GM23338 (cell line): Measurements from ENCODE around the gene TLCD5. TPM values are rescaled to one million over a fixed set of nuclear protein-coding genes. Genes with fewer than 3 reads are reported as not detected.
A peak's percentile ranks its signal among the peaks of the same experiment; 100 is the strongest.

ENCODE experiments used
- ATAC-seq: fragments of 200-7000 bp; cut with Tn5 transposase; 3 replicates; pipeline ENCODE4 v1.9.1; 2020
- DNase-seq: peaks from one replicate; pipeline ENCODE4 v3.0.0-alpha.2; 2015; ENCODE audit warnings: low spot score
- H2AFZ ChIP-seq: fragments of 200-600 bp; sonication (generic); 2 replicates; pipeline ENCODE4 v1.8.0; 2016; ENCODE audit warnings: antibody characterized with exemption, mild to moderate bottlenecking, moderate library complexity
- H3F3A ChIP-seq: fragments of 200-600 bp; sonication (generic); replicated peaks from 2 replicates; pipeline ENCODE4 v1.8.0; 2017; ENCODE audit warnings: antibody characterized with exemption, mixed run types, low read depth
- H3K27ac ChIP-seq: fragments of 200-600 bp; sonication (generic); 2 replicates; pipeline ENCODE4 v1.6.1; 2016; ENCODE audit warnings: low read depth
- H3K27me3 ChIP-seq: fragments of 200-600 bp; sonication (generic); 2 replicates; pipeline ENCODE4 v1.8.0; 2016; ENCODE audit warnings: mild to moderate bottlenecking, mixed run types, moderate library complexity; ENCODE audit not compliant: insufficient read depth
- H3K36me3 ChIP-seq: fragments of 200-600 bp; sonication (generic); 2 replicates; pipeline ENCODE4 v1.8.0; 2016; ENCODE audit warnings: mild to moderate bottlenecking; ENCODE audit not compliant: insufficient read depth
- H3K4me1 ChIP-seq: fragments of 200-600 bp; sonication (generic); 2 replicates; pipeline ENCODE4 v1.8.0; 2016; ENCODE audit warnings: mild to moderate bottlenecking, moderate library complexity; ENCODE audit not compliant: insufficient read depth
- H3K4me2 ChIP-seq: fragments of 200-600 bp; sonication (generic); 2 replicates; pipeline ENCODE4 v1.7.1; 2017; ENCODE audit warnings: mixed run types
- H3K4me3 ChIP-seq: fragments of 200-600 bp; sonication (generic); 2 replicates; pipeline ENCODE4 v1.6.1; 2016; ENCODE audit warnings: mixed run types
- H3K79me2 ChIP-seq: fragments of 200-600 bp; sonication (generic); replicated peaks from 2 replicates; pipeline ENCODE4 v1.8.0; 2017; ENCODE audit warnings: mild to moderate bottlenecking; ENCODE audit not compliant: insufficient read depth
- H3K9me2 ChIP-seq: fragments of 200-600 bp; sonication (generic); 2 replicates; pipeline ENCODE4 v1.8.0; 2017; ENCODE audit not compliant: insufficient read depth
- H4K20me1 ChIP-seq: fragments of 200-600 bp; sonication (generic); replicated peaks from 2 replicates; pipeline ENCODE4 v1.8.0; 2017; ENCODE audit warnings: mild to moderate bottlenecking; ENCODE audit not compliant: insufficient read depth
- H3K27ac Mint-ChIP-seq: 2 replicates; pipeline ENCODE4 v1.8.0; 2020; ENCODE audit warnings: inconsistent platforms, mild to moderate bottlenecking, moderate library complexity, mixed read lengths
- H3K27me3 Mint-ChIP-seq: 3 replicates; pipeline ENCODE4 v1.8.0; 2022; ENCODE audit warnings: low read depth, mild to moderate bottlenecking, moderate library complexity, mixed read lengths, inconsistent platforms; ENCODE audit not compliant: insufficient read depth, poor library complexity
- H3K36me3 Mint-ChIP-seq: 3 replicates; pipeline ENCODE4 v1.8.0; 2021; ENCODE audit warnings: low read depth, mild to moderate bottlenecking, inconsistent platforms, moderate library complexity, mixed read lengths
- H3K4me1 Mint-ChIP-seq: 3 replicates; pipeline ENCODE4 v1.8.0; 2020; ENCODE audit warnings: mild to moderate bottlenecking, inconsistent platforms, mixed read lengths
- H3K4me3 Mint-ChIP-seq: 3 replicates; pipeline ENCODE4 v1.8.0; 2021; ENCODE audit warnings: moderate library complexity, mild to moderate bottlenecking, inconsistent platforms, mixed read lengths
- H3K9me3 Mint-ChIP-seq: 3 replicates; pipeline ENCODE4 v1.8.0; 2020; ENCODE audit warnings: moderate library complexity, mild to moderate bottlenecking, inconsistent platforms, mixed read lengths
- CREB1 ChIP-seq: fragments of 250-450 bp; sonication (Bioruptor Pico); IDR thresholded peaks from 2 replicates; pipeline ENCODE4 v1.5.0; 2020; ENCODE audit warnings: low read depth, mild to moderate bottlenecking, moderate library complexity
- EZH2 ChIP-seq: fragments of 200-600 bp; sonication (generic); IDR thresholded peaks from one replicate; pipeline ENCODE4 v1.8.0; 2017; ENCODE audit warnings: antibody characterized with exemption, mild to moderate bottlenecking, low read depth; ENCODE audit not compliant: unreplicated experiment
- EZH2phosphoT487 ChIP-seq: fragments of 200-600 bp; sonication (generic); IDR thresholded peaks from one replicate; pipeline ENCODE4 v1.8.1; 2018; ENCODE audit warnings: antibody characterized with exemption; ENCODE audit not compliant: unreplicated experiment
- JUNB ChIP-seq: IDR thresholded peaks from one replicate; pipeline ENCODE4 v1.6.1; 2016; ENCODE audit warnings: antibody characterized with exemption; ENCODE audit not compliant: unreplicated experiment
- NANOG ChIP-seq: IDR thresholded peaks from 2 replicates; pipeline ENCODE4 v1.6.1; 2016; ENCODE audit warnings: antibody characterized with exemption, borderline replicate concordance
- POLR2AphosphoS5 ChIP-seq: IDR thresholded peaks from 2 replicates; pipeline ENCODE4 v1.6.1; 2016; ENCODE audit warnings: antibody characterized with exemption, low read depth
- STAT1 ChIP-seq: IDR thresholded peaks from one replicate; pipeline ENCODE4 v1.6.1; 2016; ENCODE audit warnings: antibody characterized with exemption; ENCODE audit not compliant: unreplicated experiment
- ZNF114 ChIP-seq: fragments of 250-450 bp; sonication (Bioruptor Pico); IDR thresholded peaks from 2 replicates; pipeline ENCODE4 v1.5.0; 2020; ENCODE audit warnings: mild to moderate bottlenecking, moderate library complexity
- ZNF331 ChIP-seq: fragments of 250-450 bp; sonication (Bioruptor Pico); IDR thresholded peaks from 2 replicates; pipeline ENCODE4 v1.5.0; 2020; ENCODE audit warnings: low read depth, mild to moderate bottlenecking, moderate library complexity
- polyA plus RNA-seq: library from polyadenylated mRNA; unstranded; fragments of >200 nt; fragmentation: Nextera tagmentation; extraction: Ambion mirVana; gene quantifications from 2 replicates; pipeline ENCODE4 v1.2.1, GENCODE V29; 2016
- total RNA-seq: library from RNA; depleted of rRNA; stranded (reverse); fragments of >200 nt; shearing (Covaris generic); gene quantifications from 2 replicates; pipeline ENCODE4 v1.2.3, GENCODE V29; 2014
- TF ChIP-seq, protein P1 (sequence below), 2 experiments: fragments of 200-600 bp in 1 of 2; sonication (generic) in 1 of 2; conservative IDR thresholded peaks; 2 replicates each; pipeline versions ENCODE4 v1.5.1 to v1.6.1; 2016 to 2017; ENCODE audit warnings: antibody characterized with exemption in 2 of 2, low read depth in 2 of 2, mild to moderate bottlenecking in 2 of 2, moderate library complexity in 1 of 2
- TF ChIP-seq, protein P2 (sequence below): IDR thresholded peaks from 2 replicates; pipeline ENCODE4 v1.6.1; 2016; ENCODE audit warnings: antibody characterized with exemption
- TF ChIP-seq, protein P3 (sequence below): IDR thresholded peaks from one replicate; pipeline ENCODE4 v1.6.1; 2018; ENCODE audit warnings: antibody characterized with exemption; ENCODE audit not compliant: unreplicated experiment
- TF ChIP-seq, protein P4 (sequence below): fragments of 250-450 bp; sonication (Bioruptor Pico); IDR thresholded peaks from 2 replicates; pipeline ENCODE4 v1.5.0; 2020; ENCODE audit warnings: mild to moderate bottlenecking, moderate library complexity

The TLCD5 gene
- total and polyA plus RNA-seq, 2 experiments from 2014 or later: 5.2 to 10.0 TPM

DNA sequence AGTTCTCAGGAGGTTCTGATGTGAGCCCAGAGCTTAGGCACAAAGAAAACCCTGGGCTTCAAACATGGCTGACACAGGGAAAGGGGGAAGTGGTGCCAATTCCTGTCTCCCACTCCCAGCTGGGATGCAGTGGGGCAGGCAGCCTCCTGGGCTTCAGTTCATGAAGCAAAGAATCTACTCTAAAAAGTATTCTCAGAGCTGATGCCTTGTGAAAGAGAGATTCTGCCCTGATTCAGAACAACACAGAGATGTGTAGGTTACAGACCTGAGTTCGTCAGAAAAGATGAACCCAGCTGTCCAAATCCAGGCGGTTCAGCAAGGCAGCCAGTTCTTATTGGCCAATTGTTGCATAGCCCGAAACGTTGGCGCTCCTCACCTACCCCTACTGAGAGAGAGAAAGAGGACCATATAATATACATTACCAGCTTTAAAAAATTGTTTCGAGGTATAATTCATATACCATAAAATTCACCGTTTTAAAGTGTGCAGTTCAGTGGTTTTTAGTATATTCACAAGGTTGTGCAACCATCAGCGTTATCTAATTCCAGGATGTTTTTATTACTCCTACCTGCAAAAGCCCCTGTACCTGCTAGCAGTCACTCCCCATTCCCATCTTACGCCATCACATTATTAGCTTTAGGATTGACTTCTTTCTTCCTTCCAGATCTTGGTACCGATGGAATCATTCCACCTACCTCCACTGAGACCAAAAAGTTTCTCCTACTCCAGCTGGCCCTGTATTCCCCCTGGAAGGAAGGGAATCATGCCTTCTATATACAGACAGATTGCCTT is 7.2 kb upstream of the TLCD5 start:
- Histone ChIP-seq H4K20me1 (no peaks in the 10 kb centered on the region), H2AFZ (peak overlapping the region; percentile 97), H3F3A (no peaks in the 10 kb centered on the region), H3K4me2 (peak overlapping the region; percentile 75; the same call in 1 of the 2 replicates), H3K4me3 (0 out of 2 replicates have a peak overlapping the region, but pooled peaks have one; percentile 49), H3K4me1 (peaks cover 18% of the 10 kb centered on the region), H3K9me2 (no peaks in the 10 kb centered on the region), H3K27me3 (no peaks in the 10 kb centered on the region), H3K36me3 (no peaks in the 10 kb centered on the region), H3K27ac (no peak overlapping the region), H3K79me2 (no peaks in the 10 kb centered on the region)
- ATAC-seq (no peak), DNase-seq (no peak)
- Mint-ChIP-seq H3K4me1 (peaks cover 10% of the 10 kb centered on the region), H3K27me3 (no peaks in the 10 kb centered on the region), H3K4me3 (no peak overlapping the region), H3K36me3 (no peaks in the 10 kb centered on the region), H3K9me3 (no peaks in the 10 kb centered on the region), H3K27ac (no peak overlapping the region)
- no peak for TF ChIP-seq EZH2
- TF ChIP-seq STAT1: no peak
- no peak for TF ChIP-seq CREB1 (CRISPR knock-in tag)
- TF ChIP-seq, protein P1, sequence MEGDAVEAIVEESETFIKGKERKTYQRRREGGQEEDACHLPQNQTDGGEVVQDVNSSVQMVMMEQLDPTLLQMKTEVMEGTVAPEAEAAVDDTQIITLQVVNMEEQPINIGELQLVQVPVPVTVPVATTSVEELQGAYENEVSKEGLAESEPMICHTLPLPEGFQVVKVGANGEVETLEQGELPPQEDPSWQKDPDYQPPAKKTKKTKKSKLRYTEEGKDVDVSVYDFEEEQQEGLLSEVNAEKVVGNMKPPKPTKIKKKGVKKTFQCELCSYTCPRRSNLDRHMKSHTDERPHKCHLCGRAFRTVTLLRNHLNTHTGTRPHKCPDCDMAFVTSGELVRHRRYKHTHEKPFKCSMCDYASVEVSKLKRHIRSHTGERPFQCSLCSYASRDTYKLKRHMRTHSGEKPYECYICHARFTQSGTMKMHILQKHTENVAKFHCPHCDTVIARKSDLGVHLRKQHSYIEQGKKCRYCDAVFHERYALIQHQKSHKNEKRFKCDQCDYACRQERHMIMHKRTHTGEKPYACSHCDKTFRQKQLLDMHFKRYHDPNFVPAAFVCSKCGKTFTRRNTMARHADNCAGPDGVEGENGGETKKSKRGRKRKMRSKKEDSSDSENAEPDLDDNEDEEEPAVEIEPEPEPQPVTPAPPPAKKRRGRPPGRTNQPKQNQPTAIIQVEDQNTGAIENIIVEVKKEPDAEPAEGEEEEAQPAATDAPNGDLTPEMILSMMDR (conservative IDR thresholded peaks at IDR 0.05; ENCODE audit: low read depth in 2 of 2): no peak
- no peak for TF ChIP-seq JUNB
- TF ChIP-seq, protein P2, sequence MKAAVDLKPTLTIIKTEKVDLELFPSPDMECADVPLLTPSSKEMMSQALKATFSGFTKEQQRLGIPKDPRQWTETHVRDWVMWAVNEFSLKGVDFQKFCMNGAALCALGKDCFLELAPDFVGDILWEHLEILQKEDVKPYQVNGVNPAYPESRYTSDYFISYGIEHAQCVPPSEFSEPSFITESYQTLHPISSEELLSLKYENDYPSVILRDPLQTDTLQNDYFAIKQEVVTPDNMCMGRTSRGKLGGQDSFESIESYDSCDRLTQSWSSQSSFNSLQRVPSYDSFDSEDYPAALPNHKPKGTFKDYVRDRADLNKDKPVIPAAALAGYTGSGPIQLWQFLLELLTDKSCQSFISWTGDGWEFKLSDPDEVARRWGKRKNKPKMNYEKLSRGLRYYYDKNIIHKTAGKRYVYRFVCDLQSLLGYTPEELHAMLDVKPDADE: no peak
- no peak for TF ChIP-seq EZH2phosphoT487
- TF ChIP-seq, protein P3, sequence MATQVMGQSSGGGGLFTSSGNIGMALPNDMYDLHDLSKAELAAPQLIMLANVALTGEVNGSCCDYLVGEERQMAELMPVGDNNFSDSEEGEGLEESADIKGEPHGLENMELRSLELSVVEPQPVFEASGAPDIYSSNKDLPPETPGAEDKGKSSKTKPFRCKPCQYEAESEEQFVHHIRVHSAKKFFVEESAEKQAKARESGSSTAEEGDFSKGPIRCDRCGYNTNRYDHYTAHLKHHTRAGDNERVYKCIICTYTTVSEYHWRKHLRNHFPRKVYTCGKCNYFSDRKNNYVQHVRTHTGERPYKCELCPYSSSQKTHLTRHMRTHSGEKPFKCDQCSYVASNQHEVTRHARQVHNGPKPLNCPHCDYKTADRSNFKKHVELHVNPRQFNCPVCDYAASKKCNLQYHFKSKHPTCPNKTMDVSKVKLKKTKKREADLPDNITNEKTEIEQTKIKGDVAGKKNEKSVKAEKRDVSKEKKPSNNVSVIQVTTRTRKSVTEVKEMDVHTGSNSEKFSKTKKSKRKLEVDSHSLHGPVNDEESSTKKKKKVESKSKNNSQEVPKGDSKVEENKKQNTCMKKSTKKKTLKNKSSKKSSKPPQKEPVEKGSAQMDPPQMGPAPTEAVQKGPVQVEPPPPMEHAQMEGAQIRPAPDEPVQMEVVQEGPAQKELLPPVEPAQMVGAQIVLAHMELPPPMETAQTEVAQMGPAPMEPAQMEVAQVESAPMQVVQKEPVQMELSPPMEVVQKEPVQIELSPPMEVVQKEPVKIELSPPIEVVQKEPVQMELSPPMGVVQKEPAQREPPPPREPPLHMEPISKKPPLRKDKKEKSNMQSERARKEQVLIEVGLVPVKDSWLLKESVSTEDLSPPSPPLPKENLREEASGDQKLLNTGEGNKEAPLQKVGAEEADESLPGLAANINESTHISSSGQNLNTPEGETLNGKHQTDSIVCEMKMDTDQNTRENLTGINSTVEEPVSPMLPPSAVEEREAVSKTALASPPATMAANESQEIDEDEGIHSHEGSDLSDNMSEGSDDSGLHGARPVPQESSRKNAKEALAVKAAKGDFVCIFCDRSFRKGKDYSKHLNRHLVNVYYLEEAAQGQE: no peak
- no peak for TF ChIP-seq ZNF331 (CRISPR knock-in tag)
- no peak for TF ChIP-seq ZNF114 (CRISPR knock-in tag)
- TF ChIP-seq POLR2AphosphoS5: no peak
- no peak for TF ChIP-seq NANOG
- TF ChIP-seq, protein P4, sequence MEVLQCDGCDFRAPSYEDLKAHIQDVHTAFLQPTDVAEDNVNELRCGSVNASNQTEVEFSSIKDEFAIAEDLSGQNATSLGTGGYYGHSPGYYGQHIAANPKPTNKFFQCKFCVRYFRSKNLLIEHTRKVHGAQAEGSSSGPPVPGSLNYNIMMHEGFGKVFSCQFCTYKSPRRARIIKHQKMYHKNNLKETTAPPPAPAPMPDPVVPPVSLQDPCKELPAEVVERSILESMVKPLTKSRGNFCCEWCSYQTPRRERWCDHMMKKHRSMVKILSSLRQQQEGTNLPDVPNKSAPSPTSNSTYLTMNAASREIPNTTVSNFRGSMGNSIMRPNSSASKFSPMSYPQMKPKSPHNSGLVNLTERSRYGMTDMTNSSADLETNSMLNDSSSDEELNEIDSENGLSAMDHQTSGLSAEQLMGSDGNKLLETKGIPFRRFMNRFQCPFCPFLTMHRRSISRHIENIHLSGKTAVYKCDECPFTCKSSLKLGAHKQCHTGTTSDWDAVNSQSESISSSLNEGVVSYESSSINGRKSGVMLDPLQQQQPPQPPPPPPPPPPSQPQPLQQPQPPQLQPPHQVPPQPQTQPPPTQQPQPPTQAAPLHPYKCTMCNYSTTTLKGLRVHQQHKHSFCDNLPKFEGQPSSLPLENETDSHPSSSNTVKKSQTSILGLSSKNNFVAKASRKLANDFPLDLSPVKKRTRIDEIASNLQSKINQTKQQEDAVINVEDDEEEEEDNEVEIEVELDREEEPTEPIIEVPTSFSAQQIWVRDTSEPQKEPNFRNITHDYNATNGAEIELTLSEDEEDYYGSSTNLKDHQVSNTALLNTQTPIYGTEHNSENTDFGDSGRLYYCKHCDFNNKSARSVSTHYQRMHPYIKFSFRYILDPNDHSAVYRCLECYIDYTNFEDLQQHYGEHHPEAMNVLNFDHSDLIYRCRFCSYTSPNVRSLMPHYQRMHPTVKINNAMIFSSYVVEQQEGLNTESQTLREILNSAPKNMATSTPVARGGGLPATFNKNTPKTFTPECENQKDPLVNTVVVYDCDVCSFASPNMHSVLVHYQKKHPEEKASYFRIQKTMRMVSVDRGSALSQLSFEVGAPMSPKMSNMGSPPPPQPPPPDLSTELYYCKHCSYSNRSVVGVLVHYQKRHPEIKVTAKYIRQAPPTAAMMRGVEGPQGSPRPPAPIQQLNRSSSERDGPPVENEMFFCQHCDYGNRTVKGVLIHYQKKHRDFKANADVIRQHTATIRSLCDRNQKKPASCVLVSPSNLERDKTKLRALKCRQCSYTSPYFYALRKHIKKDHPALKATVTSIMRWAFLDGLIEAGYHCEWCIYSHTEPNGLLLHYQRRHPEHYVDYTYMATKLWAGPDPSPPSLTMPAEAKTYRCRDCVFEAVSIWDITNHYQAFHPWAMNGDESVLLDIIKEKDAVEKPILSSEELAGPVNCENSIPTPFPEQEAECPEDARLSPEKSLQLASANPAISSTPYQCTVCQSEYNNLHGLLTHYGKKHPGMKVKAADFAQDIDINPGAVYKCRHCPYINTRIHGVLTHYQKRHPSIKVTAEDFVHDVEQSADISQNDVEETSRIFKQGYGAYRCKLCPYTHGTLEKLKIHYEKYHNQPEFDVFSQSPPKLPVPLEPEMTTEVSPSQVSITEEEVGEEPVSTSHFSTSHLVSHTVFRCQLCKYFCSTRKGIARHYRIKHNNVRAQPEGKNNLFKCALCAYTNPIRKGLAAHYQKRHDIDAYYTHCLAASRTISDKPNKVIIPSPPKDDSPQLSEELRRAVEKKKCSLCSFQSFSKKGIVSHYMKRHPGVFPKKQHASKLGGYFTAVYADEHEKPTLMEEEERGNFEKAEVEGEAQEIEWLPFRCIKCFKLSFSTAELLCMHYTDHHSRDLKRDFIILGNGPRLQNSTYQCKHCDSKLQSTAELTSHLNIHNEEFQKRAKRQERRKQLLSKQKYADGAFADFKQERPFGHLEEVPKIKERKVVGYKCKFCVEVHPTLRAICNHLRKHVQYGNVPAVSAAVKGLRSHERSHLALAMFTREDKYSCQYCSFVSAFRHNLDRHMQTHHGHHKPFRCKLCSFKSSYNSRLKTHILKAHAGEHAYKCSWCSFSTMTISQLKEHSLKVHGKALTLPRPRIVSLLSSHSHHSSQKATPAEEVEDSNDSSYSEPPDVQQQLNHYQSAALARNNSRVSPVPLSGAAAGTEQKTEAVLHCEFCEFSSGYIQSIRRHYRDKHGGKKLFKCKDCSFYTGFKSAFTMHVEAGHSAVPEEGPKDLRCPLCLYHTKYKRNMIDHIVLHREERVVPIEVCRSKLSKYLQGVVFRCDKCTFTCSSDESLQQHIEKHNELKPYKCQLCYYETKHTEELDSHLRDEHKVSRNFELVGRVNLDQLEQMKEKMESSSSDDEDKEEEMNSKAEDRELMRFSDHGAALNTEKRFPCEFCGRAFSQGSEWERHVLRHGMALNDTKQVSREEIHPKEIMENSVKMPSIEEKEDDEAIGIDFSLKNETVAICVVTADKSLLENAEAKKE (CRISPR knock-in tag): no peak
